ENCODE measurements around the gene ORM2.

The ORM2 gene

DNA sequence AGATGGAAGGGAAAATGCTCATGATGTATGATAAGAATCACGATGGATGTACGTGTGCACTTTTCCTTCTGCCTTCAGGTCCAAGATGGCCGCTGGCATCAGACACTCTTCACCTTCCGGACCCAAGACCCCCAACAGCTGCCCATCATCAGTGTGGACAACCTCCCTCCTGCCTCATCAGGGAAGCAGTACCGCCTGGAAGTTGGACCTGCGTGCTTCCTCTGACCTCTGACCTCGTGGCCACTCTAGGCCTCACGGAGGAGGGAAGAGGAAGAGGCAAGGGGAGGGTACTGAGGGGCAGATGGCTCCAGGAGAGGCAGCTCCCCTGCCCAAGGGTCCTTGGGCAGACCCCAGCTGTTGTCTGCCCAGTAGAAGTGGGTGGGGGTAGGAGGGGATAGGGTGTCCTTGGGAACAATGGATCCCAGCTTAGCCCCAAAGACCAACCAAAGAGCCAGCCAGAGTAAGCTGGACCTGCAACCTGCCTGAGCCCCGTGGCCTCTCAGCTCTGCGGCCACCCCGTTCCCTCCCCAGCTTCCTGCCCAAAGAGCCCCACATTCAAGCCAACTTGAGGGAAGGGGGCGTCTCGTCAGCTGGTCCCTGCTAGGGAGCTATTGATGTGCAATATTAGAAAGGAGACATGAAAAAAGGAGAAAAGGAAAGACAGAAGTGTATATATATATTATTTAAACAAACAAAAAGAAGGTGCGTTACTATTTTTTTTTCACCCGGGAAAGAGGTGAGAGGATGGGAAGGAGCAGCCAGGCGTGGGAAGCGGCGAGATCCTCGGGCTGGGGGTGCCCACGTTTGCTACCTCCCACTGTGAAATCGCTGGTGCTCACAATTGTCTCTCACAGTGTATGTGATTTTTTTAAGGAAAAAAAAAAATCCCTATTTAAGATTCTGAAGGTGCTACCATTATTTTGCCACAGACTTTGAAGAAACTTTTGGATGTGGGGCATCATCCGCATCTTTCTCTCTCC is 18.9 kb upstream of the ORM2 start:
- DNase-seq (ENCODE audit: low read depth): no peak
- no peak overlapping the region for H3K4me3 ChIP-seq (ENCODE audit: low read depth, low read length)

DNA sequence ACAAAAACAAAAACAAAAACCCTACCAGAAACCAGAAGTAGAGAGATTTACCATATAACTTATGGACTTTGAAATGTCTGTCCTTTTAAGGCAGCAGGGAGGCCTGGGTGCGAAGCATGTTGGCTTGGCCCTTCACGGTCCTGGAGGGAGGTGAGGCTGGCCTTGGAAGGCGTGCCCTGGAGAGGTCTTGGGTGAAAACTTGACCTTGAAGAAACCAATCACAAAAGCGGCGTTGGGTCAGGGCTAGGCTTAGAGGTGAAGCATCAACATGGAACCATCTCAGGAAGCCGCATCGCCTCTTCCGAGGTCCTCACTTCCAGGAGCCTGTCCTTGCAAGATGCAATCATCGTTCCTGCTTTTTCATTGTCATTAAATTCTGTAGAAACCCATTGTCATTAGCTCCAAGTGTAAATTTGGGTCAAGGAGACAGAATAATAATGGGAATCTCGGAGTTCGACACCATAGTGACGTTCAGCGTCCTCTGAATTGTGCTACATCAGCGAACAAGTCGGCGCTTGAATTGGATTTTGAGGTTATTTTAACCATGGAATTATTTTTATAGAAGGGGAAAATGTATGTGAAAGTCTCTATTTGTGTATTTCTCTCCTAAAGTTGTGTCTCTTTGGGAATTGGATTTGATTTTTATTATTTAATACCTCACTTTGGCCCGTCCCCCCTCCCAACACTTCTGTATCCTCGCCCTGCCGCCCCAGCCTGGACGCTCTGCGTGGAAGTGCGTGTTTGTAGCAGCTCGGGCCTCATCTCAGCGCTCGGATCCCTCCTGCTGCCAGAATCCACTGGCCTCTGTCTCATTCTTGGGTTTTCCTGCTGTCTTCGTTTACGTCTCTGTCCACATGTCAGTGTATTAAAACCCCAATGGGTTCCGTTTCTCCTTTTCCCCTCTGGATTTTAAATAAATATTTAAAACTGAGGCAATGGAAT is 17.8 kb upstream of the ORM2 start:
- DNase-seq (ENCODE audit: low read depth): no peak
- no peak overlapping the region for H3K4me3 ChIP-seq (ENCODE audit: low read depth, low read length)
- TF ChIP-seq, protein P1, sequence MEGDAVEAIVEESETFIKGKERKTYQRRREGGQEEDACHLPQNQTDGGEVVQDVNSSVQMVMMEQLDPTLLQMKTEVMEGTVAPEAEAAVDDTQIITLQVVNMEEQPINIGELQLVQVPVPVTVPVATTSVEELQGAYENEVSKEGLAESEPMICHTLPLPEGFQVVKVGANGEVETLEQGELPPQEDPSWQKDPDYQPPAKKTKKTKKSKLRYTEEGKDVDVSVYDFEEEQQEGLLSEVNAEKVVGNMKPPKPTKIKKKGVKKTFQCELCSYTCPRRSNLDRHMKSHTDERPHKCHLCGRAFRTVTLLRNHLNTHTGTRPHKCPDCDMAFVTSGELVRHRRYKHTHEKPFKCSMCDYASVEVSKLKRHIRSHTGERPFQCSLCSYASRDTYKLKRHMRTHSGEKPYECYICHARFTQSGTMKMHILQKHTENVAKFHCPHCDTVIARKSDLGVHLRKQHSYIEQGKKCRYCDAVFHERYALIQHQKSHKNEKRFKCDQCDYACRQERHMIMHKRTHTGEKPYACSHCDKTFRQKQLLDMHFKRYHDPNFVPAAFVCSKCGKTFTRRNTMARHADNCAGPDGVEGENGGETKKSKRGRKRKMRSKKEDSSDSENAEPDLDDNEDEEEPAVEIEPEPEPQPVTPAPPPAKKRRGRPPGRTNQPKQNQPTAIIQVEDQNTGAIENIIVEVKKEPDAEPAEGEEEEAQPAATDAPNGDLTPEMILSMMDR (IDR thresholded peaks at IDR 0.05; ENCODE audit: low read depth, low read length, missing control alignments): no peak

More for the DNA sequence above, 18.9 kb upstream of the ORM2 start:
- TF ChIP-seq, protein P1 (IDR thresholded peaks at IDR 0.05; ENCODE audit: low read depth, low read length, missing control alignments): no peak

DNA sequence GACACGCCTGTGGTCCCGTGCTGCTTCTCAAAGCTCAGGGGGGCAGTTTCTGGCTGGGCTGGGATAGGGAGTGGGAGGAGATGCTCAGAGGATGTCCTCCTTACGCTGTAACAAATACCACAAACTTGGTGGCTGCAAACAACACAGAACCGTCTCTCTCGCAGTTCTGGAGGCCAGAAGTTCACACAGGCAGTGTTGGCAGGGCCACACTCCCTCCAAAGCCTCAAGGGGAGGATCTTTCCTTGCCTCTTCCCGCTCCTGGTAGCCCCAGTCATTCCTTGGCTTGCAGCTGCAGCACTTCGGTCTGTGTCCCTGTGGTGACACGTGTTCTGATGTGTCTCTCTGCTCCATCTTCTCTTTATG is 17.2 kb upstream of the ORM2 start:
- no peak for DNase-seq (ENCODE audit: low read depth)
- TF ChIP-seq, protein P1 (IDR thresholded peaks at IDR 0.05; ENCODE audit: low read depth, low read length, missing control alignments): no peak
- no peak overlapping the region for H3K4me3 ChIP-seq (ENCODE audit: low read depth, low read length)

DNA sequence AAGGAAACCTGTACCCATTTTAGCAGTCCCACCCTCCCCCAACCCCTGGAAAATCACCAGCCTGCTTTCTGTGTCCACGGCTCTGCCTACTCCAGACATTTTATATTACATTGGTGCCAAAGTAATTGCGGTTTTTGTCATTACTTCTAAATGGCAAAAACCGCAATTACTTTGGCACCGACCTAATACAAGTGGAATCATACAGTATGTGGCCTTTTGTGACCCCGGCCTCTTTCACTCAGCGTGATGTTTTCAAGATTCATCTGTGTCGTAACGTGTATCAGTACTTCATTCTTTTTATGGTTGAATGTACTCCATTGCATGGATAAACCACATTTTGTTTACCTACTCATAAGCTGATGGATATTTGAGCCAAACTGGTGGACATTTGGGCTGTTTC is 16.5 kb upstream of the ORM2 start:
- H3K4me3 ChIP-seq (ENCODE audit: low read depth, low read length): no peak overlapping the region
- TF ChIP-seq, protein P1 (IDR thresholded peaks at IDR 0.05; ENCODE audit: low read depth, low read length, missing control alignments): no peak
- no peak for DNase-seq (ENCODE audit: low read depth)

DNA sequence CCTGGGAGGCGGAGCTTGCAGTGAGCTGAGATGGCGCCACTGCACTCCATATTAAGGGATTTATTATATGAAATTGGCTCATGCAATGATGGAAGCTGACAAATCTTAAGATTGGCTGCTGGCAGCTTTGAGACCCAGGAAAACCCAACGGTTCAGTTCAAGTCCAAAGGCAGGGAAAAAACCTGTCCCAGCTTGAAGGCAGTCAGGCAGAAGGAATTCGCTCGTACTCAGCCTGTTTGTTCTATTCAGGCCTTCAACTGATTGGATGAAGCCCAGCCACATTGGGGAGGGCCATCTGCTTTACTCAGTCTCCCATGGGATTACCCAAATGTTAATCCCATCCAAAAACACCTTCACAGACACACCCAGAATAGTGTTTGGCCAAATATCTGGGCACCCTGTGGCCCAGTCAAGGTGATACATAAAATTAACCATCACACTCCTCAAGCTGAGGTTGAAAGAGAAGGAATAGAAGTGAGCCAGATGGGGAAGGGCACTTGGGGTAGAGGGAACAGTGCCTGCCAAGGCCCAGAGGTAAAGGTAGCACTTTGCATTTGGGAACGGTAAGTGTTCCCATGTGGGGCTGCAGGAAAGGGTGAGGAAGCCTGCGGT is 15.3 kb upstream of the ORM2 start:
- TF ChIP-seq, protein P1 (IDR thresholded peaks at IDR 0.05; ENCODE audit: low read depth, low read length, missing control alignments): no peak
- DNase-seq (ENCODE audit: low read depth): no peak
- no peak overlapping the region for H3K4me3 ChIP-seq (ENCODE audit: low read depth, low read length)

DNA sequence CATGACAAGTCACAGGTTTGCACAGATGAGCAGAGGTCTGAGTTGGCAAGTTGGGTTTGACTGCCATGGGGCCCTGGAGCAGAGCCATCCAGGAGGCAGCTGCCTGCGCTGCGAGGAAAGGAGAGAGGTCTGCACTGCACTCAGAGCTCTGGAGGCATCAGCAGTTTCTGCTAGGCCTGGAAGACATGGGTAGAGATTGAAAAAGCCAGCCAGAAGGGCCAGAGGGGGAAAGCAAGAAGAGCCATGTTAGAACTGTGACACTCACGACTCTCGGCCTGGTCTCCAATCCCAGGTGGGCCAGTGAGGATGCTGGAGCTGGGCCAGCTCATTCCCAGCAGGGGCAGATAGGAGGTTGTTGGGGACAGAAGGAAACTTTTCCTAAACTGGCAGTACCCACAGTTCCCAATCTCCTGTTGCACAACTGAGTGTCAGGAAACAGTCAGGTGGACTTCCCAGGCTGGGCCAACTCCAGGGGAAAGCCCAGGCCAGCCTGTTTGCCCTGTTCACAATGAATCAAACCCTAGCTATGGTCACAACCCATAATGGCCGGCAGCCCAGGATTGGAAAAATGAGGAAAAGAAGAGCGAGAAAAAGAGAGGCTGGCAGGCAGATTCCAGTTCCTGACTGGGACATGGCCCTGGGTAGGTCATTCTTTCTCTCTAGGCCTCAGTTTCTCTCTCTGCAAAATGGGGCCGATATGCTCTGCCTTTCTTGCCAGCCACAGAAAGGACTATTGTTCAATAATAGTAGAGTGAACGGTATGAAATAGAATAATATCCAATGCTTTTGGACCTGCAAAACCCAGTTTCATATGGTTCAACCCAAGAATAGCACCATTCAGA is 14.6 kb upstream of the ORM2 start:
- TF ChIP-seq, protein P1 (IDR thresholded peaks at IDR 0.05; ENCODE audit: low read depth, low read length, missing control alignments): no peak
- DNase-seq (ENCODE audit: low read depth): no peak
- H3K4me3 ChIP-seq (ENCODE audit: low read depth, low read length): no peak overlapping the region

All from GM12864 (cell line).